ENCODE data around the gene ENG.
"Not testable (repeated sequence)": the region's sequence is repeated elsewhere in the genome, so short reads cannot be mapped to it uniquely, and the experiment has no call there.

ENG gene

GRCh38 chr9:127794001-127794791 lies 60.3 kb downstream of the ENG start:
- DNase-seq (ENCODE audit: low read depth in 1 of 2, low spot score in 1 of 2): no peak

GRCh38 chr9:127793093-127793708 lies 61.3 kb downstream of the ENG start:
- no peak for DNase-seq (ENCODE audit: low read depth in 1 of 2, low spot score in 1 of 2)

GRCh38 chr9:127792417-127793031 lies 61.9 kb downstream of the ENG start:
- no peak for DNase-seq (ENCODE audit: low read depth in 1 of 2, low spot score in 1 of 2)

GRCh38 chr9:127791085-127791484 lies 63.4 kb downstream of the ENG start:
- DNase-seq (ENCODE audit: low read depth in 1 of 2, low spot score in 1 of 2): no peak

GRCh38 chr9:127790094-127790855 lies 64.2 kb downstream of the ENG start:
- DNase-seq (ENCODE audit: low read depth in 1 of 2, low spot score in 1 of 2): no peak

- DNase-seq (ENCODE audit: low read depth in 1 of 2, low spot score in 1 of 2): no peak
Observed at GRCh38 chr9:127789179-127789578, 65.3 kb downstream of the ENG start.

- peak in 1 of 2 donors; percentile 44 for DNase-seq (ENCODE audit: low read depth in 1 of 2, low spot score in 1 of 2)
Observed at GRCh38 chr9:127788337-127789011, 66.0 kb downstream of the ENG start.

- DNase-seq (ENCODE audit: low read depth in 1 of 2, low spot score in 1 of 2): no peak
Observed at GRCh38 chr9:127786773-127787104, 67.7 kb downstream of the ENG start.

- peak; percentile 80 to 92 for DNase-seq (ENCODE audit: low read depth in 1 of 2, low spot score in 1 of 2)
Observed at GRCh38 chr9:127785933-127786772, 68.3 kb downstream of the ENG start, which contains the start of gene CDK9. TSS of gene CDK9 (plus strand) at chr9:127786034. CDS start at chr9:127786149, 115 bp downstream.

GRCh38 chr9:127785023-127785932 lies 69.2 kb downstream of the ENG start:
- DNase-seq (ENCODE audit: low read depth in 1 of 2, low spot score in 1 of 2): peak; percentile 86

- peak; percentile 46 to 54 for DNase-seq (ENCODE audit: low read depth in 1 of 2, low spot score in 1 of 2)
Observed at GRCh38 chr9:127783111-127784008, 71.1 kb downstream of the ENG start.

GRCh38 chr9:127781806-127782205 lies 72.7 kb downstream of the ENG start:
- DNase-seq (ENCODE audit: low read depth in 1 of 2, low spot score in 1 of 2): no peak

- DNase-seq (ENCODE audit: low read depth in 1 of 2, low spot score in 1 of 2): not testable (repeated sequence)
Observed at GRCh38 chr9:127780909-127781308, 73.5 kb downstream of the ENG start.

- DNase-seq (ENCODE audit: low read depth in 1 of 2, low spot score in 1 of 2): no peak
Observed at GRCh38 chr9:127780126-127780885, 74.2 kb downstream of the ENG start.

GRCh38 chr9:127779136-127779981 lies 75.1 kb downstream of the ENG start:
- DNase-seq (ENCODE audit: low read depth in 1 of 2, low spot score in 1 of 2): peak in 1 of 2 donors; percentile 46
